PC-3 (cell line): Measurements from ENCODE around the gene ABCG1. TPM values are rescaled to one million over a fixed set of nuclear protein-coding genes. Genes with fewer than 3 reads are reported as not detected.

ENCODE experiments used
- ATAC-seq: fragments of 200-7000 bp; cut with Tn5 transposase; 2 replicates; pipeline ENCODE4 v1.9.1; 2020; ENCODE audit warnings: mild to moderate bottlenecking, moderate library complexity
- BruUV-seq: library from RNA; stranded (reverse); fragments of 400-500 nt; replicated peaks from 2 replicates; lab custom pipeline; 2021; lab: Mats Ljungman, UMichigan
- CTCF ChIA-PET: fragments of 300-600 bp; sonication (Branson Sonifier 250); formaldehyde crosslinking; loops from one replicate; lab custom pipeline; 2022; ENCODE audit warnings: antibody characterized with exemption; lab: Charles Lee
- POLR2A ChIA-PET: fragments of 300-600 bp; sonication (Branson Sonifier 250); formaldehyde crosslinking; loops from one replicate; lab custom pipeline; 2022; ENCODE audit warnings: antibody characterized with exemption; ENCODE audit not compliant: unreplicated experiment; lab: Charles Lee
- DNase-seq: peaks from one replicate; pipeline ENCODE4 v3.0.0-alpha.2; 2015
- H2AFZ ChIP-seq: fragments of 300-600 bp; sonication (generic); 2 replicates; pipeline ENCODE4 v1.6.0; 2016; ENCODE audit warnings: antibody characterized with exemption, low read length
- H3F3A ChIP-seq: fragments of 300-600 bp; sonication (generic); one replicate; pipeline ENCODE4 v1.6.0; 2017; ENCODE audit warnings: antibody characterized with exemption, low read length, control low read depth, mild to moderate bottlenecking; ENCODE audit not compliant: unreplicated experiment
- H3K27ac ChIP-seq: fragments of 300-600 bp; sonication (generic); 2 replicates; pipeline ENCODE4 v1.5.1; 2016; ENCODE audit warnings: mild to moderate bottlenecking, low read length
- H3K27me3 ChIP-seq: fragments of 300-600 bp; sonication (generic); 2 replicates; pipeline ENCODE4 v1.6.1; 2016; ENCODE audit warnings: low read length, mixed read lengths
- H3K36me3 ChIP-seq: fragments of 300-600 bp; sonication (generic); 2 replicates; pipeline ENCODE4 v1.6.1; 2016; ENCODE audit warnings: low read depth, mixed run types, low read length, mixed read lengths
- H3K4me1 ChIP-seq: fragments of 300-600 bp; sonication (generic); 2 replicates; pipeline ENCODE4 v1.5.1; 2016; ENCODE audit warnings: low read length; ENCODE audit not compliant: insufficient read depth
- H3K4me2 ChIP-seq: fragments of 300-600 bp; sonication (generic); 2 replicates; pipeline ENCODE4 v1.6.0; 2016; ENCODE audit warnings: low read length
- H3K4me3 ChIP-seq: fragments of 300-600 bp; sonication (generic); 2 replicates; pipeline ENCODE4 v1.5.1; 2016; ENCODE audit warnings: mild to moderate bottlenecking, low read length, mixed read lengths
- H3K79me2 ChIP-seq: fragments of 300-600 bp; sonication (generic); 2 replicates; pipeline ENCODE4 v1.6.1; 2017; ENCODE audit warnings: low read length, mixed read lengths
- H3K9ac ChIP-seq: fragments of 300-600 bp; sonication (generic); 2 replicates; pipeline ENCODE4 v1.6.0; 2016; ENCODE audit warnings: mild to moderate bottlenecking, low read length
- H3K9me2 ChIP-seq: fragments of 300-600 bp; sonication (generic); replicated peaks from 2 replicates; pipeline ENCODE4 v1.6.1; 2016; ENCODE audit warnings: mixed run types, low read length, mixed read lengths
- H3K9me3 ChIP-seq: fragments of 300-600 bp; sonication (generic); 2 replicates; pipeline ENCODE4 v1.6.1; 2016; ENCODE audit warnings: low read length, mixed read lengths
- H4K20me1 ChIP-seq: fragments of 300-600 bp; sonication (generic); 2 replicates; pipeline ENCODE4 v1.6.1; 2016; ENCODE audit warnings: low read length, mixed read lengths
- CTCF ChIP-seq: fragments of 300-600 bp; sonication (generic); conservative IDR thresholded peaks from 2 replicates; pipeline ENCODE4 v1.5.1; 2017; ENCODE audit warnings: antibody characterized with exemption, low read depth, mild to moderate bottlenecking, low read length
- EZH2 ChIP-seq: fragments of 300-600 bp; sonication (generic); IDR thresholded peaks from one replicate; pipeline ENCODE4 v1.6.1; 2017; ENCODE audit warnings: antibody characterized with exemption, mild to moderate bottlenecking, low read length; ENCODE audit not compliant: unreplicated experiment
- EZH2phosphoT487 ChIP-seq: fragments of 300-600 bp; sonication (generic); IDR thresholded peaks from 2 replicates; pipeline ENCODE4 v1.6.1; 2018; ENCODE audit warnings: mild to moderate bottlenecking, antibody characterized with exemption, low read length, borderline replicate concordance
- intact Hi-C: fragments of 100-400 bp; cut with micrococcal nuclease; formaldehyde crosslinking; loops from 2 replicates; pipeline ENCODE4 v1.9.0; 2023
- total RNA-seq: library from RNA; depleted of rRNA; stranded (reverse); fragments of >200 nt; gene quantifications from 2 replicates; pipeline ENCODE4 v1.2.3, GENCODE V29; 2014

Gene ABCG1
- total RNA-seq, 1 experiment from 2014 or later = 0.66 TPM

DNA sequence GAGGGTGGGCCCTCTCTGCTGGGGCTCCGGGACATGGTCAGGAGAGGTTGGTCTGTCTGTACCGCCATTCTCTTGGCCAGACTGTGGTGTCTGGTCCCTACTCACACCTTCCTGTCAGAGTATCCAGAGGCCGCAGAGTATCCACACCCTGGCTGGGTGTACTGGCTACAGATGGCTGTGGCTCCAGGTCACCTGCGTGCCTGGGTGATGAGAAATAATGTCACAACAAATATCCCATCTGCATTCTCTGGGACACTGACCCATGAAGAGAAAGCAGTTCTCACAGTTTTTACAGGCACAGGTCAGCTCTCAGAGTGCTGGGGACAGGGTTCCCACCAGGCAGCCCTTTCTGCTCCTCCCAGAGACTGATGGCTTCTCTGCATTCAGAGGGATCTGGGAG, 37.4 kb downstream of the ABCG1 start:
- Histone ChIP-seq H3F3A (no peaks in the 10 kb centered on the region), H3K9me3 (no peaks in the 10 kb centered on the region), H3K27me3 (no peaks in the 10 kb centered on the region; the same call in 1 of the 2 replicates), H3K27ac (no peak overlapping the region), H3K4me2 (no peak overlapping the region), H4K20me1 (no peaks in the 10 kb centered on the region), H3K79me2 (no peaks in the 10 kb centered on the region), H3K9me2 (no peaks in the 10 kb centered on the region), H3K36me3 (no peaks in the 10 kb centered on the region), H3K4me1 (no peaks in the 10 kb centered on the region), H3K9ac (no peak overlapping the region), H3K4me3 (no peak overlapping the region), H2AFZ (no peak overlapping the region)
- BruUV-seq = no TSS peak
- DNase-seq (no peak), ATAC-seq (no peak)
- ChIA-PET POLR2A (no interaction called here), CTCF (no interaction called here)
- intact Hi-C loops = no loop called here
- no peak for TF ChIP-seq EZH2phosphoT487
- TF ChIP-seq CTCF = no peak
- no peak for TF ChIP-seq EZH2

- H2AFZ ChIP-seq = no peak overlapping the region
- no peak overlapping the region for H3K9ac ChIP-seq
- H3K9me2 ChIP-seq = no peaks in the 10 kb centered on the region
- H3F3A ChIP-seq = no peaks in the 10 kb centered on the region
- DNase-seq (no peak), ATAC-seq (no peak)
- no peak overlapping the region for H3K4me3 ChIP-seq
- H3K9me3 ChIP-seq = no peaks in the 10 kb centered on the region
- no peak overlapping the region for H3K4me2 ChIP-seq
- BruUV-seq = no TSS peak
- intact Hi-C loops = no loop called here
- H4K20me1 ChIP-seq = no peaks in the 10 kb centered on the region
- H3K4me1 ChIP-seq = no peaks in the 10 kb centered on the region
- no peaks in the 10 kb centered on the region; the same call in 1 of the 2 replicates for H3K27me3 ChIP-seq
- CTCF ChIA-PET = no interaction called here
- H3K27ac ChIP-seq = no peak overlapping the region
- POLR2A ChIA-PET = no interaction called here
- H3K79me2 ChIP-seq = no peaks in the 10 kb centered on the region
- TF ChIP-seq EZH2phosphoT487 (no peak), EZH2 (no peak), CTCF (no peak)
- no peaks in the 10 kb centered on the region for H3K36me3 ChIP-seq
Observed at GRCh38 chr21:42257091-42257765, 38.3 kb downstream of the ABCG1 start.
